ENCODE measurements around the gene ADGRF3. TPM values are rescaled to one million over a fixed set of nuclear protein-coding genes. Genes with fewer than 3 reads are reported as not detected.

The ADGRF3 gene
- total RNA-seq, 4 donors from 2014 or later: 0.21 to 0.27 TPM; not detected in 2

DNA sequence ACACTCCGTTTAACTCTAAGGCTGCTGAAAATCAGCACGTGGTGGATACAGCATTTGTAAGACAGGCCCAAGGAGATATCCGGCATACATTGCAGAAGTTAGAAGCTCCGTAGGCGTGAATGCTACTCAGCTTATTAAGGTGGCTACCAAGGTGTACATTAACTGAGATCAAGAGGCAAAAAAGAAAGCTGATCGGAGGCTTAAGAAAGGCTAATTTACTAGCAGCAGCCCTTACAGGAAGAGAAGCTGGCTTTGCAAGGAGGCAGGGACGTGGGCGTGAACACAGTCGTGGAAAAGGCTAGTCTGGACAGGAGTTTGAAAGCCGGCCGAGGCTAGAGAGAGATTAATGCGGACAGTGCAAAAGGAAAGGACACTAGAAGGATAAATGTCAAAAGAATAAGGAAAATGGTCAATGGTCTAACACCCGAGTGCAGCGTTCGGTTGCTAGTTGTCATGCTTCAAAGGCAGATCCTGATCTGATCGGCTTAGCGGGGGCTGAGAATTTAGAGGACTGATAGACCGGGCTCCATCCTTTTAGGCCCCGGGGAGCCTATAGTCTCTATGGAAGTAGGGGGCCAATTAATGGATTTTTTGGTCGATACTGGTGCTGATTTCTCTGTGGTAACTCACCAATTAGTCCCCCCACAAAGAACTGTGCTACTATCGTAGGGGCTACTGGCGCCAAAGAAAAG lies 46.2 kb downstream of the ADGRF3 start:
- peaks cover 0 to 3% of the 10 kb centered on the region in 2 donors for H3K4me1 ChIP-seq
- no peaks in the 10 kb centered on the region for H3K27me3 ChIP-seq
- H3K9me3 ChIP-seq: no peaks in the 10 kb centered on the region
- DNase-seq: peak in 1 of 2 donors; percentile 38
- no peaks in the 10 kb centered on the region for H3K36me3 ChIP-seq
- intact Hi-C loops (cut with DNase I; ENCODE audit: low total_unique reads): no loop called here
- peak overlapping the region; percentile 43 to 62 for H3K4me3 ChIP-seq
- no peak for TF ChIP-seq CTCF (IDR thresholded peaks at IDR 0.05)
- TF ChIP-seq POLR2A (IDR thresholded peaks at IDR 0.05): no peak
- H3K27ac ChIP-seq: peak overlapping the region; percentile 89

DNA sequence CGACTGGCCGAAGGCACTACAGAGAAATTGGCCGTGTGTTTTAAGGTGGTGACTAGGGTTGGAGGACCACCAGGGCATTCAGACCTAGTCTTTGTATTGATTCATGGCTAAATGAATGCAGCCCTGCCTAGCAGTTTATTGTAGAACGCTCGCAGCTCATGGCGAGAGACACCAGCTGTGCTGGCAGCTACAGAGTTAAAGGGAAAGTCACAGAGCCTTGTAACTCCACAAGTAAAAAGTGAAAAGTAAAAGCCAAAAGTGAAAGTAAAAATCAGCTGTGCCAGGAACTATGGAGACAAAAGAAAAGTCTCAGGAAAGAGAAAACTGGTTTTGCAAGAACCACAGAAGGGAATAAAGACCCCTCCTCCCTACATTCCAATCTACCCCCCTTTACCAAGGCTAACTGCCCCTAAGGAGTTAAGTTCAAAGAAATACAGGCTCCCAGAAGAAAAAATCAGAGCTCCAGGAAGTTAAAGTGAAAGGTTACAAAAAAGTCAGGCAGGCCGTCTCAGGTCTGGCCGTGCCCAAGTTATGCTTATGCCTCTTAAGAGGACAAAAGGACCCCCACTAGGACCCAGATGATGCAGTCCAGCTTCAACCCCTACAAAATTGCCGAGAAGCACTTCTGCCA lies 47.0 kb downstream of the ADGRF3 start:
- H3K9me3 ChIP-seq: no peaks in the 10 kb centered on the region
- TF ChIP-seq CTCF (IDR thresholded peaks at IDR 0.05) (no peak), POLR2A (IDR thresholded peaks at IDR 0.05) (no peak)
- peaks cover 0 to 3% of the 10 kb centered on the region in 2 donors for H3K4me1 ChIP-seq
- H3K36me3 ChIP-seq: no peaks in the 10 kb centered on the region
- intact Hi-C loops (cut with DNase I; ENCODE audit: low total_unique reads): no loop called here
- DNase-seq: peak; percentile 37 to 38
- H3K4me3 ChIP-seq: peak overlapping the region; percentile 43 to 62
- H3K27me3 ChIP-seq: no peaks in the 10 kb centered on the region
- peak overlapping the region; percentile 89 for H3K27ac ChIP-seq

GRCh38 chr2:26298638-26299393 lies 47.8 kb downstream of the ADGRF3 start:
- intact Hi-C loops (cut with DNase I; ENCODE audit: low total_unique reads): no loop called here
- peaks cover 0 to 3% of the 10 kb centered on the region in 2 donors for H3K4me1 ChIP-seq

DNA sequence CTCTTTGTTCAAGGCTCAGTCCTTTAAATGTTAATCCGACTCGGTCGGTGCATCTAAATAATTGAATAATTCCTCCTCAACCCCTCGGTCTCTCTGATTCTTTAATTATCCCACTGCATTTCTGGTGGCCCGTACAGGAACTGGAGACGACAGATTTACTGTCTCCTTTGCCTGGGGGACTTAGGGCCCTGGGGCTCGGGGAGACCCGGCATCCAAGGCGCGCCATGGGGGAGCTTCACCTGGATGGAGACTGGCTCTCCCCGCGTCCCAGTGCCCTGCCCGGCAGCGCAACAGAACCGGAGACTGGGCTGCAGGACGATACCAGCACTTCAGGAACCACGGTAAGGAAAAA lies 48.3 kb downstream of the ADGRF3 start:
- no peak for DNase-seq
- Histone ChIP-seq H3K4me3 (peak overlapping the region; percentile 43 to 62), H3K36me3 (no peaks in the 10 kb centered on the region), H3K27me3 (no peaks in the 10 kb centered on the region), H3K4me1 (peaks cover 0 to 3% of the 10 kb centered on the region in 2 donors), H3K9me3 (no peaks in the 10 kb centered on the region), H3K27ac (peak overlapping the region; percentile 89)
- TF ChIP-seq CTCF (IDR thresholded peaks at IDR 0.05): no peak
- TF ChIP-seq POLR2A (IDR thresholded peaks at IDR 0.05): no peak
- intact Hi-C loops (cut with DNase I; ENCODE audit: low total_unique reads): no loop called here

More at GRCh38 chr2:26298638-26299393, 47.8 kb downstream of the ADGRF3 start:
- H3K4me3 ChIP-seq: peak overlapping the region; percentile 43 to 62
- no peaks in the 10 kb centered on the region for H3K27me3 ChIP-seq
- peak; percentile 47 to 65 for DNase-seq
- TF ChIP-seq CTCF (IDR thresholded peaks at IDR 0.05) (no peak), POLR2A (IDR thresholded peaks at IDR 0.05) (peak; percentile 15 to 24)
- peak overlapping the region; percentile 89 for H3K27ac ChIP-seq
- no peaks in the 10 kb centered on the region for H3K9me3 ChIP-seq
- H3K36me3 ChIP-seq: no peaks in the 10 kb centered on the region

DNA sequence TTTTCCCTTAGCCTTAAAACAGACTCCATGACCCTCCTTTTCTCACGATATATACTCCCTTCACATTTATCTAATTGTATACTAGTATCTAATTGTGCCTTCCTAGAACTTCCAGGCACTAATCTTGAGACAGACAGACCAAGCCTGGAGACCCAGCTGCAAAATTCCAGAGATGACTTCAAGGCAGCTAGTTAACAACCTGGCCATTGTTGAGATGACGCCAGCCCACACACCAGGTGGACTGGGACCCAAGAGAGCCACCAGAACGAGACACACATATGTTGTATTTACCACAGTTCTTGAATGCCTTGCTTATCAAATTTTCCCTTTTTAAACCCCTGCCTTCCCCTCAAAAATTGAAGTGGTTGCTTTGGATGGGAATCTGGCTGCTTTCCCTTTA lies 49.5 kb downstream of the ADGRF3 start:
- DNase-seq: no peak
- Histone ChIP-seq H3K27me3 (no peaks in the 10 kb centered on the region), H3K4me1 (peaks cover 0 to 3% of the 10 kb centered on the region in 2 donors), H3K9me3 (no peaks in the 10 kb centered on the region), H3K36me3 (no peaks in the 10 kb centered on the region), H3K4me3 (no peak overlapping the region), H3K27ac (peak overlapping the region in 1 of 2 donors; percentile 89)
- no peak for TF ChIP-seq POLR2A (IDR thresholded peaks at IDR 0.05)
- no peak for TF ChIP-seq CTCF (IDR thresholded peaks at IDR 0.05)
- intact Hi-C loops (cut with DNase I; ENCODE audit: low total_unique reads): no loop called here

Data from uterus (tissue), 4 donors.